Measurements from ENCODE around the gene CBR4.
A peak's percentile ranks its signal among the peaks of the same experiment; 100 is the strongest.
"Not testable (repeated sequence)": the region's sequence is repeated elsewhere in the genome, so short reads cannot be mapped to it uniquely, and the experiment has no call there.

Gene CBR4
- 10.9 to 18.8 reads per million in 2 donors for total RNA-seq

GRCh38 chr4:169010125-169011023 is at the start of gene CBR4:
TSS of gene CBR4 (minus strand) at chr4:169010255. CDS start at chr4:169010089, 166 bp downstream.
- DNase-seq, result peak; percentile 89

DNA sequence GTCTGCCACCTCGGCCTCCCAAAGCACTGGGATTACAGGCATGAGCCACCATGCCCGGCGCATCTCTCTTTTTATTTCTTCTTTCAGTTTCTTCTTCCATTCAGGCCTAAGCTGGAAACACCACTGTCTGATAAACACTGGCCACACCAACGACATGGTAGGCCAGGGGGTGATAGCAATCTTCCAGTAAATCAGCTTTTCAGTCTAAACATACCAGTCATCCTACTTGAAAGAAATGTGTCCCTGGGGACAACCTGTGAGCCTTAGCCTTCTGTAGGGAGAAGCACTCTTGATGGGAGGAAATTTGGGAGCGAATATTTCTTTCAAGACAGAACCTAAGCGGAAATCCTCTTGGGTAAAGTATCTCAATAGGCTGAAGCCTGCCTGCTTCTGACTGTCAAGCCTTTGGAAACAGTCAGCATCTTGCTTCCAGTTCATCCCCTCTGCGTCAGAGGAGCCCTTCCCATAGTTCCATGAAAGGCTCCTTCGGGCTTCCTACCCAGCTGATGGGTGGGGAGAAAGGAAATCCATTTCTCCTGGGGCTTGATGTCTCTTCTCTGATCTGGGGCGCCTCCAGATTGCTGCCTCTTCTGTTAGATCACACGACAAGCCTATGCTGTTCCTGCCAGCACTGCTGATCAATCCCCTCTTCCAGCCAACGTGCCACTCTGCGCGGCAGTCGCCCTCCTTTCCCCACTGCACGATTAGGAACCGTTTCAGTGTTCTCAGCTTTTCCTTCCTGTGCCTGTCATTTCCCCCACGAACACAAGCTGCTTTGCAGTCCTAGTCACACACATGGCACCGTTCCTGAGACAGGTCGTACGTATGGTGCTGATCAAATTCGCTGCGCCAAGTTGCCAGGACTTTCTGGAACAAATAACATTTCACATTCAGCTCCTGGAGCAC is 49.5 kb upstream of the CBR4 start:
- DNase-seq, result no peak

GRCh38 chr4:169058312-169058711 is 48.3 kb upstream of the CBR4 start:
- no peak for DNase-seq

DNA sequence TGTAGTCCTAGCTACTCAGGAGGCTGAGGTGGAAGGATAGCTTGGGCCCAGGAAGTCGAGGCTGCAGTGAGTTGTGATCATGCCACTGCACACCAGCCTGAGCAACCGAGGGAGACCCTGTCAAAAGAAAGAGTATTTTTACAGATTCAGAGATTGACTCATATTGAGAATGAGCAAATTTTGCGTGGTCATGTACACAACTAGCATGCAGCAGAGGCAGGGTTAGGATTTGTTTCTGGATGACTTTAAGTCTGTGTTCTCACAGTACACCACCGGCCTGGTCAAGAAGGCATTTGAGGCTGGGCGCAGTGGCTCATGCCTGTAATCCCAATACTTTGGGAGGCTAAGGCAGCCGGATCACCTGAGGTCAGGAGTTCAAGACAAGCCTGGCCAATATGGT is 44.8 kb upstream of the CBR4 start:
- no peak for DNase-seq

DNA sequence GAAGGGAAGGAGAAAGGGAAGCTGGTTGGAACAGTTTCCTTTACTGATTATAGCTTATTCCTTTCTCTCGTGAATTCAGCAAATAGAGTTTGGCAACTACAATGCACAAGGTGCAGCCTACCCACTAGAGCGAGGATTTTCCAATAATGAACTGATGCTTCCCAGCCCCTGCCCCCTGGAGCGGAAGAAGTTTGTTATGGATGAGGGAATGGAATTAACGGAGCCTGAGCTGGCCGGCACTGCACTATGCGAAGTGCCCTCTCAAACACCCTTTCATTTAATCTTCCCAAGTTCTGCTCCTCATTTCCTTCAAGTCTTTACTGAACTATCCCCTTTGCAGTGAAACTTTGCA is 42.5 kb upstream of the CBR4 start:
- no peak for DNase-seq

GRCh38 chr4:169051761-169052593 is 41.9 kb upstream of the CBR4 start:
- no peak for DNase-seq

GRCh38 chr4:169050881-169051760 is 41.1 kb upstream of the CBR4 start:
- no peak for DNase-seq

DNA sequence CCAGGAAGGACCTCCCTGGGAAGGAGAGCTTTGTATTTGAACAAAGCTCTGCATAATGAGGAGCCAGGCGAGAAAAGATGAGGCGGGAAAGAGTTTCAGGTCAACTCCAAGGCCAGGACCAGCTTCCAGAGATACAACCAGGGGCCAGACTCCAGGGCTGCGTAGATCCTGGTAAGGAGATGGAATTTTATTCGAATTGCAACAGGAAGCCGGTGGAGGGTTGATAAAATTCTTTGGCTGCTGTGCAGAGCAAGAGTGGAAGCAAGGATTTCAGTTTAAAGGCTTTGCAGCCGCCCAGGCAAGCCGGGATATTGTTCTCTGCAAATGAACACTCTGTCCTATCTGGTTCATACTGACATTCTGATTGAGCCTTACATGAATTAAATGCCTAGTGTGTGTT is 40.2 kb upstream of the CBR4 start:
- DNase-seq, result no peak

DNA sequence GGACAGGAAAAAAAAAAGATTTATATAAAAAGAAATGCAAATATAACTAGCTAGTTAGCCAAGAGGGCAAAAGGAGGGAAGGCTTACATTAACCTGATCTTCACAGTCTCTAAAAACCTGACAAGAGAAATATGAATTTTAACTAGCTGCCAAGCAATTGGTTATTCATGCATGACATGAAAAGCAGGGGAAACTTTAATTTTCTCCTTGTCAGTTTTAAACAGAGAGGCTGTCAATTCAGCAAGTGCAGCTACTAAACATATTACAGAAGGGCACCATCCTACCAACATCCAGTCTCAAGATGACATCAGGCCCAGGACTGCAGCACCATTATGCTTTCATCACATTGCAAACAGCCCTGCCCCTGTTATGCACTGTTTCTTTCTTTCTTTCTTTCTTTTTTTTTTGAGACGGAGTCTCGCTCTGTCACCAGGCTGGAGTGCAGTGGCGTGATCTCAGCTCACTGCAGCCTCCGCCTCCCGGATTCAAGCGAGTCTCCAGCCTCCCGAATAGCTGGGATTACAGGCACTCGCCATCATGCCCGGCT is 38.9 kb upstream of the CBR4 start:
- DNase-seq, result no peak

- DNase-seq, result no peak
Measured at GRCh38 chr4:169047956-169048355, 37.9 kb upstream of the CBR4 start.

- DNase-seq, result no peak
Measured at GRCh38 chr4:169045862-169046584, 36.0 kb upstream of the CBR4 start.

- no peak for DNase-seq
Measured at GRCh38 chr4:169044714-169045447, 34.8 kb upstream of the CBR4 start.

DNA sequence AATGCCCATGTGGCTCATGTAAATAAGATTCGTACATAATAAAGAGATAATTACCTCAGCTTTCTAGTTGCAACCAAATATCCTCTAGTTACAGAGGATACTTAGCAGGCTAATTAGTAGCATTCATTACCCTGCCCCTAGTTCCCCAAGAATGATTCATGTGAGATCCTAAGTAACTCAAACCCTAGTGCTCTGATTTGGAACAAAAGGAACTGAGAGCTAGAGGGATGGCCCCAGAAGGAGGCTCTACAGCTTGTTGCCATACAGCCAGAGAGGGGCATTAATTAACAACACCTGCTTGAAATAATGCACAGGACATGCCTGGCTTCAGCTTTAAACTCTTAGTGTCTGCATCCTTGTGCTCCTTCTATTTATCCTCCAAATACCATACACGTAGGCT is 32.6 kb upstream of the CBR4 start:
- DNase-seq, result no peak

- no peak for DNase-seq
Measured at GRCh38 chr4:169040559-169041261, 30.7 kb upstream of the CBR4 start.

DNA sequence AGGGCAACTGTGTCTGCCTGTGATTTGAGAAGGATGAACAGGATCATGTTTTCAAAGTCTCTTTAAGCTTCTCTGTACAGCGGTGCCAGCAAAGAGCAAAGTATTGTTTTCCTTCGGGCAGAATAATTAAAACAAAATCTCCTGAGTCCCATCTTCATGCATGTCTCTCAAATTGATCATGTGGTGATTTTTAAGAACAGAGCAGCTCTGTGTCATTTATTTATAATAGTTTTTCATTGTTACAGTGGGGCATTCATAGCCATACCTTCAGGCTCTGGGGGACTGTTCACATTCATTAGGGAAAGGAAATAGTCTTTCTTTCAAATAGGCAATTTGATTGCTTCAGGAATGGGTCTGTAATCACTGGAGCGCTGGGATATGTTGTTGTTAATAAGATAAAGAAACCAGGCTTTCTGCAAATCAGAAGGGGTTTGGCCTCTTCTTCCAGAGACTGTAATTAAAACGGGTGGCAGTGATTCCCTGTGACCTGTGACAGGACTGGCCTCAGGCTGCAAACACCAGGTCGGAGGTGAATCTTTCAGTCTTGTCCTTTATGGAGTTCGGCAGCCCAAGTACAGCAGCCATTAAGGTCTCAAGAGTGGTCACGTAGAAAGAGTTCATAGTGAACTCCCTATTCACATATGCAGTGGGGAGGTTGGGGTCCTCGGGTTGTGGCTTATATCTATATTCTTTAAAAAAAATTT is 29.3 kb upstream of the CBR4 start:
- DNase-seq, result no peak

GRCh38 chr4:169037506-169037905 is 27.5 kb upstream of the CBR4 start:
- no peak for DNase-seq

GRCh38 chr4:169035871-169036620 is 26.0 kb upstream of the CBR4 start:
- not testable (repeated sequence) for DNase-seq

DNA sequence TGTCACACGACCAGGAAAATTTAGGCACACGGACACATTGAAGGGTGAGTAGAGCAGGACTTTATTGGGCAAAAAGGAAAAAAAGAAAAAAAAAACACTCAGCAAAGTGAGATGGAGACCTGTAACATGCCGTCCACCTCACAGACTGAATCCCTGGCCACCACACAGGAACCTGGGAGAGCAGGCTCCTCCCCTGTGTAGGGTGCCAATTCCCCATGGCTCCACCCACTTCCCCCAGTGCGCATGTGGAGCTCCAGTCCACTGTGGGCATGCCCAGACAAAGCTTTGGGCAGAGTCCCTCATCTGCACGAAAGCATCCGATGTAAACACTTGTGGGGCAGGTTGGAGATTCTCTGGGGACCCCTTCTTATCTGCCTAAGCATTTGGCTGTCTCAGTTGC is 23.6 kb upstream of the CBR4 start:
- no peak for DNase-seq
